ENCODE measurements around the gene LY6G6F. TPM values are rescaled to one million over a fixed set of nuclear protein-coding genes. Genes with fewer than 3 reads are reported as not detected.

LY6G6F gene
- total and polyA plus RNA-seq, 2 experiments from 2014 or later = not detected

DNA sequence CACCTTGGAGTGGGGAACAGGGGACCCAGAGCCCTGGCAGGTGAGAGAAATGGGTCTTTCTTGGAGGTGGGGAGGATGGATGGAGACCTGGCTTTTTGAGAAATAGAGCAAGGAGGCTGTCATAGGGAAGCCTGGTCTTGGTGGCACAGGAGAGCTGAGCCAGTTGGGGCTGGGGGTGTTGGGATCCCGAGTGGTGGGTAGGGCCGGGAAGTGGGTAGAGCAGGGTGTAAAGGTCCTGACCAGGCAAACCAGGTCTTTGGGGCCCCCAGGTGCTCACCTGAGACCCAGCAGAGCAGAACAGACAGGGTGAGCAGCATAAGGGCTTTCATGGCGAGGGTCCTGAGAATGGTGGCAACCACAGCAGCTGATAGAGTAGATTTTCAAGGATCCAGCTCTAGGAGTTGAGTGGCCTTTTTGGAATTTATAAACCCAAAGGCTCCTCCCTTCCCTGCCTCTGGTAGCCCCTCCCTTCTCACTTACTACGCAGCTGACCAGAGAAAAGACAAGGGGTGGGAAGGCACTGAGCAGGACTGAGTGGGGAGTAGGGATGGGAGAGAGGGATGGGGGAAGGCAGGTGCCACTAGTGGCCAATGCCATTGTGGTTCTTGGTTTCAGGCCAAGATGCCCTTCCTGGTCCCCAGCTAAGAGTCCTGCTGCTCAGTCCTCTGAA is 14.8 kb downstream of the LY6G6F start, which contains the start of gene LY6G6C:
LY6G6C (minus strand) TSS at position 396 of the 670 bp plus-strand sequence; CDS start at position 329, 67 bp downstream.
- H3K9me3 Mint-ChIP-seq = no peaks in the 10 kb centered on the region; the same call in 2 of the 3 replicates
- Histone ChIP-seq H3K79me2 (replicated peaks; ENCODE audit: insufficient read depth) (no peaks in the 10 kb centered on the region), H3K27ac (ENCODE audit: low read depth) (no peak within 1 kb of the TSS), H4K20me1 (replicated peaks; ENCODE audit: insufficient read depth) (no peaks in the 10 kb centered on the region), H3K27me3 (ENCODE audit: insufficient read depth) (no peaks in the 10 kb centered on the region), H3K9me2 (ENCODE audit: insufficient read depth) (no peaks in the 10 kb centered on the region), H2AFZ (no peak within 1 kb of the TSS), H3K4me2 (no peak within 1 kb of the TSS), H3K4me3 (no peak within 1 kb of the TSS), H3K4me1 (ENCODE audit: insufficient read depth) (peaks cover 14% of the 10 kb centered on the region), H3K36me3 (ENCODE audit: insufficient read depth) (no peaks in the 10 kb centered on the region), H3F3A (replicated peaks; ENCODE audit: low read depth) (no peaks in the 10 kb centered on the region)
- ATAC-seq = no peak
- TF ChIP-seq EZH2 (IDR thresholded peaks at IDR 0.05; ENCODE audit: low read depth, unreplicated experiment) (no peak), POLR2AphosphoS5 (IDR thresholded peaks at IDR 0.05; ENCODE audit: low read depth) (no peak), JUNB (IDR thresholded peaks at IDR 0.05; ENCODE audit: unreplicated experiment) (no peak), CREB1 (CRISPR knock-in tag; IDR thresholded peaks at IDR 0.05; ENCODE audit: low read depth) (no peak), ZNF114 (CRISPR knock-in tag; IDR thresholded peaks at IDR 0.05) (no peak), ZNF331 (CRISPR knock-in tag; IDR thresholded peaks at IDR 0.05; ENCODE audit: low read depth) (no peak), NANOG (IDR thresholded peaks at IDR 0.05; ENCODE audit: borderline replicate concordance) (no peak), EZH2phosphoT487 (IDR thresholded peaks at IDR 0.05; ENCODE audit: unreplicated experiment) (no peak), STAT1 (IDR thresholded peaks at IDR 0.05; ENCODE audit: unreplicated experiment) (no peak)
- TF ChIP-seq, protein P1, sequence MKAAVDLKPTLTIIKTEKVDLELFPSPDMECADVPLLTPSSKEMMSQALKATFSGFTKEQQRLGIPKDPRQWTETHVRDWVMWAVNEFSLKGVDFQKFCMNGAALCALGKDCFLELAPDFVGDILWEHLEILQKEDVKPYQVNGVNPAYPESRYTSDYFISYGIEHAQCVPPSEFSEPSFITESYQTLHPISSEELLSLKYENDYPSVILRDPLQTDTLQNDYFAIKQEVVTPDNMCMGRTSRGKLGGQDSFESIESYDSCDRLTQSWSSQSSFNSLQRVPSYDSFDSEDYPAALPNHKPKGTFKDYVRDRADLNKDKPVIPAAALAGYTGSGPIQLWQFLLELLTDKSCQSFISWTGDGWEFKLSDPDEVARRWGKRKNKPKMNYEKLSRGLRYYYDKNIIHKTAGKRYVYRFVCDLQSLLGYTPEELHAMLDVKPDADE (IDR thresholded peaks at IDR 0.05) = no peak
- TF ChIP-seq, protein P2, sequence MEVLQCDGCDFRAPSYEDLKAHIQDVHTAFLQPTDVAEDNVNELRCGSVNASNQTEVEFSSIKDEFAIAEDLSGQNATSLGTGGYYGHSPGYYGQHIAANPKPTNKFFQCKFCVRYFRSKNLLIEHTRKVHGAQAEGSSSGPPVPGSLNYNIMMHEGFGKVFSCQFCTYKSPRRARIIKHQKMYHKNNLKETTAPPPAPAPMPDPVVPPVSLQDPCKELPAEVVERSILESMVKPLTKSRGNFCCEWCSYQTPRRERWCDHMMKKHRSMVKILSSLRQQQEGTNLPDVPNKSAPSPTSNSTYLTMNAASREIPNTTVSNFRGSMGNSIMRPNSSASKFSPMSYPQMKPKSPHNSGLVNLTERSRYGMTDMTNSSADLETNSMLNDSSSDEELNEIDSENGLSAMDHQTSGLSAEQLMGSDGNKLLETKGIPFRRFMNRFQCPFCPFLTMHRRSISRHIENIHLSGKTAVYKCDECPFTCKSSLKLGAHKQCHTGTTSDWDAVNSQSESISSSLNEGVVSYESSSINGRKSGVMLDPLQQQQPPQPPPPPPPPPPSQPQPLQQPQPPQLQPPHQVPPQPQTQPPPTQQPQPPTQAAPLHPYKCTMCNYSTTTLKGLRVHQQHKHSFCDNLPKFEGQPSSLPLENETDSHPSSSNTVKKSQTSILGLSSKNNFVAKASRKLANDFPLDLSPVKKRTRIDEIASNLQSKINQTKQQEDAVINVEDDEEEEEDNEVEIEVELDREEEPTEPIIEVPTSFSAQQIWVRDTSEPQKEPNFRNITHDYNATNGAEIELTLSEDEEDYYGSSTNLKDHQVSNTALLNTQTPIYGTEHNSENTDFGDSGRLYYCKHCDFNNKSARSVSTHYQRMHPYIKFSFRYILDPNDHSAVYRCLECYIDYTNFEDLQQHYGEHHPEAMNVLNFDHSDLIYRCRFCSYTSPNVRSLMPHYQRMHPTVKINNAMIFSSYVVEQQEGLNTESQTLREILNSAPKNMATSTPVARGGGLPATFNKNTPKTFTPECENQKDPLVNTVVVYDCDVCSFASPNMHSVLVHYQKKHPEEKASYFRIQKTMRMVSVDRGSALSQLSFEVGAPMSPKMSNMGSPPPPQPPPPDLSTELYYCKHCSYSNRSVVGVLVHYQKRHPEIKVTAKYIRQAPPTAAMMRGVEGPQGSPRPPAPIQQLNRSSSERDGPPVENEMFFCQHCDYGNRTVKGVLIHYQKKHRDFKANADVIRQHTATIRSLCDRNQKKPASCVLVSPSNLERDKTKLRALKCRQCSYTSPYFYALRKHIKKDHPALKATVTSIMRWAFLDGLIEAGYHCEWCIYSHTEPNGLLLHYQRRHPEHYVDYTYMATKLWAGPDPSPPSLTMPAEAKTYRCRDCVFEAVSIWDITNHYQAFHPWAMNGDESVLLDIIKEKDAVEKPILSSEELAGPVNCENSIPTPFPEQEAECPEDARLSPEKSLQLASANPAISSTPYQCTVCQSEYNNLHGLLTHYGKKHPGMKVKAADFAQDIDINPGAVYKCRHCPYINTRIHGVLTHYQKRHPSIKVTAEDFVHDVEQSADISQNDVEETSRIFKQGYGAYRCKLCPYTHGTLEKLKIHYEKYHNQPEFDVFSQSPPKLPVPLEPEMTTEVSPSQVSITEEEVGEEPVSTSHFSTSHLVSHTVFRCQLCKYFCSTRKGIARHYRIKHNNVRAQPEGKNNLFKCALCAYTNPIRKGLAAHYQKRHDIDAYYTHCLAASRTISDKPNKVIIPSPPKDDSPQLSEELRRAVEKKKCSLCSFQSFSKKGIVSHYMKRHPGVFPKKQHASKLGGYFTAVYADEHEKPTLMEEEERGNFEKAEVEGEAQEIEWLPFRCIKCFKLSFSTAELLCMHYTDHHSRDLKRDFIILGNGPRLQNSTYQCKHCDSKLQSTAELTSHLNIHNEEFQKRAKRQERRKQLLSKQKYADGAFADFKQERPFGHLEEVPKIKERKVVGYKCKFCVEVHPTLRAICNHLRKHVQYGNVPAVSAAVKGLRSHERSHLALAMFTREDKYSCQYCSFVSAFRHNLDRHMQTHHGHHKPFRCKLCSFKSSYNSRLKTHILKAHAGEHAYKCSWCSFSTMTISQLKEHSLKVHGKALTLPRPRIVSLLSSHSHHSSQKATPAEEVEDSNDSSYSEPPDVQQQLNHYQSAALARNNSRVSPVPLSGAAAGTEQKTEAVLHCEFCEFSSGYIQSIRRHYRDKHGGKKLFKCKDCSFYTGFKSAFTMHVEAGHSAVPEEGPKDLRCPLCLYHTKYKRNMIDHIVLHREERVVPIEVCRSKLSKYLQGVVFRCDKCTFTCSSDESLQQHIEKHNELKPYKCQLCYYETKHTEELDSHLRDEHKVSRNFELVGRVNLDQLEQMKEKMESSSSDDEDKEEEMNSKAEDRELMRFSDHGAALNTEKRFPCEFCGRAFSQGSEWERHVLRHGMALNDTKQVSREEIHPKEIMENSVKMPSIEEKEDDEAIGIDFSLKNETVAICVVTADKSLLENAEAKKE (CRISPR knock-in tag; IDR thresholded peaks at IDR 0.05) = no peak
- TF ChIP-seq, protein P3, sequence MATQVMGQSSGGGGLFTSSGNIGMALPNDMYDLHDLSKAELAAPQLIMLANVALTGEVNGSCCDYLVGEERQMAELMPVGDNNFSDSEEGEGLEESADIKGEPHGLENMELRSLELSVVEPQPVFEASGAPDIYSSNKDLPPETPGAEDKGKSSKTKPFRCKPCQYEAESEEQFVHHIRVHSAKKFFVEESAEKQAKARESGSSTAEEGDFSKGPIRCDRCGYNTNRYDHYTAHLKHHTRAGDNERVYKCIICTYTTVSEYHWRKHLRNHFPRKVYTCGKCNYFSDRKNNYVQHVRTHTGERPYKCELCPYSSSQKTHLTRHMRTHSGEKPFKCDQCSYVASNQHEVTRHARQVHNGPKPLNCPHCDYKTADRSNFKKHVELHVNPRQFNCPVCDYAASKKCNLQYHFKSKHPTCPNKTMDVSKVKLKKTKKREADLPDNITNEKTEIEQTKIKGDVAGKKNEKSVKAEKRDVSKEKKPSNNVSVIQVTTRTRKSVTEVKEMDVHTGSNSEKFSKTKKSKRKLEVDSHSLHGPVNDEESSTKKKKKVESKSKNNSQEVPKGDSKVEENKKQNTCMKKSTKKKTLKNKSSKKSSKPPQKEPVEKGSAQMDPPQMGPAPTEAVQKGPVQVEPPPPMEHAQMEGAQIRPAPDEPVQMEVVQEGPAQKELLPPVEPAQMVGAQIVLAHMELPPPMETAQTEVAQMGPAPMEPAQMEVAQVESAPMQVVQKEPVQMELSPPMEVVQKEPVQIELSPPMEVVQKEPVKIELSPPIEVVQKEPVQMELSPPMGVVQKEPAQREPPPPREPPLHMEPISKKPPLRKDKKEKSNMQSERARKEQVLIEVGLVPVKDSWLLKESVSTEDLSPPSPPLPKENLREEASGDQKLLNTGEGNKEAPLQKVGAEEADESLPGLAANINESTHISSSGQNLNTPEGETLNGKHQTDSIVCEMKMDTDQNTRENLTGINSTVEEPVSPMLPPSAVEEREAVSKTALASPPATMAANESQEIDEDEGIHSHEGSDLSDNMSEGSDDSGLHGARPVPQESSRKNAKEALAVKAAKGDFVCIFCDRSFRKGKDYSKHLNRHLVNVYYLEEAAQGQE (IDR thresholded peaks at IDR 0.05; ENCODE audit: unreplicated experiment) = no peak
- TF ChIP-seq, protein P4, sequence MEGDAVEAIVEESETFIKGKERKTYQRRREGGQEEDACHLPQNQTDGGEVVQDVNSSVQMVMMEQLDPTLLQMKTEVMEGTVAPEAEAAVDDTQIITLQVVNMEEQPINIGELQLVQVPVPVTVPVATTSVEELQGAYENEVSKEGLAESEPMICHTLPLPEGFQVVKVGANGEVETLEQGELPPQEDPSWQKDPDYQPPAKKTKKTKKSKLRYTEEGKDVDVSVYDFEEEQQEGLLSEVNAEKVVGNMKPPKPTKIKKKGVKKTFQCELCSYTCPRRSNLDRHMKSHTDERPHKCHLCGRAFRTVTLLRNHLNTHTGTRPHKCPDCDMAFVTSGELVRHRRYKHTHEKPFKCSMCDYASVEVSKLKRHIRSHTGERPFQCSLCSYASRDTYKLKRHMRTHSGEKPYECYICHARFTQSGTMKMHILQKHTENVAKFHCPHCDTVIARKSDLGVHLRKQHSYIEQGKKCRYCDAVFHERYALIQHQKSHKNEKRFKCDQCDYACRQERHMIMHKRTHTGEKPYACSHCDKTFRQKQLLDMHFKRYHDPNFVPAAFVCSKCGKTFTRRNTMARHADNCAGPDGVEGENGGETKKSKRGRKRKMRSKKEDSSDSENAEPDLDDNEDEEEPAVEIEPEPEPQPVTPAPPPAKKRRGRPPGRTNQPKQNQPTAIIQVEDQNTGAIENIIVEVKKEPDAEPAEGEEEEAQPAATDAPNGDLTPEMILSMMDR (conservative IDR thresholded peaks at IDR 0.05; ENCODE audit: low read depth in 2 of 2) = no peak
- H3K36me3 Mint-ChIP-seq (ENCODE audit: low read depth) = peaks cover 8% of the 10 kb centered on the region; the same call in 2 of the 3 replicates
- no peak within 1 kb of the TSS for H3K27ac Mint-ChIP-seq
- peaks cover 21% of the 10 kb centered on the region for H3K4me1 Mint-ChIP-seq
- DNase-seq (ENCODE audit: low spot score) = no peak
- no peak within 1 kb of the TSS for H3K4me3 Mint-ChIP-seq
- H3K27me3 Mint-ChIP-seq (ENCODE audit: insufficient read depth, low read depth, poor library complexity) = peaks cover 15% of the 10 kb centered on the region
